Kidney epithelial cell (primary cell): Measurements from ENCODE around the gene ISM1. TPM values are rescaled to one million over a fixed set of nuclear protein-coding genes. Genes with fewer than 3 reads are reported as not detected.

Experiments
- DNase-seq: peaks from one replicate; pipeline ENCODE4 v3.0.0-alpha.2; 2010; ENCODE audit warnings: low read depth
- H3K27me3 ChIP-seq: 2 replicates; pipeline ENCODE4 v1.6.0; 2011; ENCODE audit warnings: low read length; ENCODE audit not compliant: control insufficient read depth, insufficient read depth
- H3K36me3 ChIP-seq: 2 replicates; pipeline ENCODE4 v1.5.1; 2011; ENCODE audit warnings: low read length; ENCODE audit not compliant: control insufficient read depth, insufficient read depth
- H3K4me3 ChIP-seq: 2 replicates; pipeline ENCODE4 v1.5.1; 2011; ENCODE audit warnings: low read depth, mild to moderate bottlenecking, control low read depth, low read length
- total RNA-seq: library from RNA; depleted of rRNA; stranded (reverse); fragments of >200 nt; gene quantifications from 2 replicates; pipeline ENCODE4 v1.2.3, GENCODE V29; 2015
- TF ChIP-seq, protein P1 (sequence below): IDR thresholded peaks from 2 replicates; pipeline ENCODE4 v1.5.1; 2011; ENCODE audit warnings: mild to moderate bottlenecking, moderate library complexity, low read length, control low read depth, inconsistent platforms; ENCODE audit not compliant: insufficient read depth, poor library complexity, severe bottlenecking

ISM1 gene
- total RNA-seq, 1 donor from 2014 or later: not detected

DNA sequence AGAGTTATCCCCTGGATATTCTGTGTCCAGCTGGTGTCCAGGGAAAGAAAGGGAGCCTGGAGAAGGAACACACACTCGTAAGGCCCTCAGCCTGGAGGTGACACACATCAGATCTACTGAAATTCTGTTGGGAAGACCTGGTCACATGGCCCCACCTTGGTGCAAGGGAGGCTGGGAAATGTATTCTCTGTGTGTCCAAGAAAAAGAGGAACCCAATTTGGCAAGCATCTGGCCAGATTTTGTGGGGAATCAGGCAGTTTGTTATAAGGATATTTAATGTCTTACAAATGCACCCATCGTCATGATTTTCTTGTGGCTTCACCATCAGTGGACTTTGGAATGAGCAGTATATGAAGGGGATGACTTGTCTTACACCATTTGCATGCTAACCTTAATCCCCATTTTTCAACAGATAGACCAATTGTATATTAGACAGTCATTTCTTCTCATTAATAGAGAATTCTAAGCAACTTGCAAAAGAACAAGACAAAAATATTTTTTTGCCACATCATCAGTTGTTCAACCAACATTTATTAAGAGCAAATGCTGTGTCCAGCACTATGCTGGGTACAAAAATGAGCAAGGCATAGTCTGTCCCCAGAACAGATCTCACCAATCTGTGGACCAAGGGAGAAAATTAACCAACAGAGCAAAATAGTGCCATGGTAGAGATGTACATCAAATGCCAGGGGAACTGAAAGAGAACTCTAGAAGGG, 59.7 kb downstream of the ISM1 start:
- Histone ChIP-seq H3K27me3 (no peaks in the 10 kb centered on the region), H3K36me3 (no peaks in the 10 kb centered on the region), H3K4me3 (no peak overlapping the region)
- TF ChIP-seq, protein P1, sequence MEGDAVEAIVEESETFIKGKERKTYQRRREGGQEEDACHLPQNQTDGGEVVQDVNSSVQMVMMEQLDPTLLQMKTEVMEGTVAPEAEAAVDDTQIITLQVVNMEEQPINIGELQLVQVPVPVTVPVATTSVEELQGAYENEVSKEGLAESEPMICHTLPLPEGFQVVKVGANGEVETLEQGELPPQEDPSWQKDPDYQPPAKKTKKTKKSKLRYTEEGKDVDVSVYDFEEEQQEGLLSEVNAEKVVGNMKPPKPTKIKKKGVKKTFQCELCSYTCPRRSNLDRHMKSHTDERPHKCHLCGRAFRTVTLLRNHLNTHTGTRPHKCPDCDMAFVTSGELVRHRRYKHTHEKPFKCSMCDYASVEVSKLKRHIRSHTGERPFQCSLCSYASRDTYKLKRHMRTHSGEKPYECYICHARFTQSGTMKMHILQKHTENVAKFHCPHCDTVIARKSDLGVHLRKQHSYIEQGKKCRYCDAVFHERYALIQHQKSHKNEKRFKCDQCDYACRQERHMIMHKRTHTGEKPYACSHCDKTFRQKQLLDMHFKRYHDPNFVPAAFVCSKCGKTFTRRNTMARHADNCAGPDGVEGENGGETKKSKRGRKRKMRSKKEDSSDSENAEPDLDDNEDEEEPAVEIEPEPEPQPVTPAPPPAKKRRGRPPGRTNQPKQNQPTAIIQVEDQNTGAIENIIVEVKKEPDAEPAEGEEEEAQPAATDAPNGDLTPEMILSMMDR: no peak
- DNase-seq: no peak

- TF ChIP-seq, protein P1: no peak
- no peaks in the 10 kb centered on the region for H3K27me3 ChIP-seq
- H3K4me3 ChIP-seq: no peak overlapping the region
- H3K36me3 ChIP-seq: no peaks in the 10 kb centered on the region
- DNase-seq: no peak
Observed at GRCh38 chr20:13283869-13284829, 63.1 kb downstream of the ISM1 start.

DNA sequence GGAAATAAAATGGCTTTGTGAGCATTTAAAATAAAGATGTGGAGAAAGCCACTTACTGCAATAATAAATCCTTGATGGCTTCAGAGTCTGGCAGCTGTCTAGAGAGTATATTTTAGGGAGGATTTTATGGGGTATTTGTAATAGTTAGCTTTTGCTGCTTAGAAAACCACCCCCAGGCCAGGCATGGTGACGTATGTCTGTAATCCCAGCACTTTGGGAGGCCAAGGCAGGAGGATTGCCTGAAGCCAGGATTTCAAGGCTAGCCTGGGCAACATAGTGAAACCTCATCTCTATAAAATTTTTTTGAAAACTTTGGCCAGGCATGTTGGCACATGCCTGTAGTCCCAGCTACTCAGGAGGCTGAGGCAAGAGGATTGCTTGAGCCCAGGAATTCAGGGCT, 63.8 kb downstream of the ISM1 start:
- Histone ChIP-seq H3K4me3 (no peak overlapping the region), H3K36me3 (no peaks in the 10 kb centered on the region), H3K27me3 (no peaks in the 10 kb centered on the region)
- DNase-seq: no peak
- TF ChIP-seq, protein P1: no peak

DNA sequence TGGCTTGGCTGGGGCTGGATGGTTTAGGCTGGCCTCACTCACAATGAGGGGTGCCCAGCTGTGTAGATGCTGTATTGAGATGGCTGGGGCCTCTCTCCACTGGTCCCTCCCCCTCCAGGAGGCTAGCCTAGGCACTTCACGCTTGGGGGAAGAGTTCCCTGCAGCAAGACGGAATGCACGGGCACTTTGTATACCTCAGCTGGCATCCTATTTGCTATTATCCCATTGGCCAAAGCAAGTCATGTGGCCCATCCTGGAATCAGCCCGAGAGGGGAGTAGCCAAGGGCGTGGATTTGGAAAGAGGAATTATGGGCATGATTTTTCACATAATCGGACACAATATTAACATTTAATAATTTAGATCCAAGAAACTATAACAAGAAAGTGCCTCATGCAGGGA, 64.3 kb downstream of the ISM1 start:
- H3K36me3 ChIP-seq: no peaks in the 10 kb centered on the region
- H3K27me3 ChIP-seq: no peaks in the 10 kb centered on the region
- no peak for DNase-seq
- H3K4me3 ChIP-seq: no peak overlapping the region
- TF ChIP-seq, protein P1: no peak

DNA sequence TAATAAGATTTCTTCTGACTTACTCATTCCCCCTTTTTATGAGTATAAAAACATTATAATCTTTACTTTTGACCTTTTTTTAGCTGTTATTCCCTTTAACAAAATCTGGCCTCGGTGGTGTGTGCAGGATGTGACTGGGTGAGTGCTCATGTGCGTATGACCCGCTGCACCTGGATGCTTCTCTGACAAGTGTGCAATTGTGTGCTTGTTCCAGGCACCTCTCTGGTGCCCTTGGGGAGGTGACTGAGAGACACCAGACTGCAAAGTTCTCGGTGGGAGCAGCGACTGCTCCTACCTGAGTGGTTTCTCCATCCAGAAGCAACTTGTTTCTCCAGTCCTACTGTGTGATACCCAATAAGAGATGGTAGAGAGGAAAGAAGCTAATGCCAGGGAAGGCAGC, 65.0 kb downstream of the ISM1 start:
- no peak overlapping the region for H3K4me3 ChIP-seq
- no peak for DNase-seq
- TF ChIP-seq, protein P1: no peak

More for the DNA sequence above, 65.0 kb downstream of the ISM1 start:
- Histone ChIP-seq H3K36me3 (no peaks in the 10 kb centered on the region), H3K27me3 (no peaks in the 10 kb centered on the region)
